ENCODE results near the gene ACD. TPM values are rescaled to one million over a fixed set of nuclear protein-coding genes. Genes with fewer than 3 reads are reported as not detected.

ACD gene
- total RNA-seq, 1 experiment from 2014 or later = 46.1 TPM

DNA sequence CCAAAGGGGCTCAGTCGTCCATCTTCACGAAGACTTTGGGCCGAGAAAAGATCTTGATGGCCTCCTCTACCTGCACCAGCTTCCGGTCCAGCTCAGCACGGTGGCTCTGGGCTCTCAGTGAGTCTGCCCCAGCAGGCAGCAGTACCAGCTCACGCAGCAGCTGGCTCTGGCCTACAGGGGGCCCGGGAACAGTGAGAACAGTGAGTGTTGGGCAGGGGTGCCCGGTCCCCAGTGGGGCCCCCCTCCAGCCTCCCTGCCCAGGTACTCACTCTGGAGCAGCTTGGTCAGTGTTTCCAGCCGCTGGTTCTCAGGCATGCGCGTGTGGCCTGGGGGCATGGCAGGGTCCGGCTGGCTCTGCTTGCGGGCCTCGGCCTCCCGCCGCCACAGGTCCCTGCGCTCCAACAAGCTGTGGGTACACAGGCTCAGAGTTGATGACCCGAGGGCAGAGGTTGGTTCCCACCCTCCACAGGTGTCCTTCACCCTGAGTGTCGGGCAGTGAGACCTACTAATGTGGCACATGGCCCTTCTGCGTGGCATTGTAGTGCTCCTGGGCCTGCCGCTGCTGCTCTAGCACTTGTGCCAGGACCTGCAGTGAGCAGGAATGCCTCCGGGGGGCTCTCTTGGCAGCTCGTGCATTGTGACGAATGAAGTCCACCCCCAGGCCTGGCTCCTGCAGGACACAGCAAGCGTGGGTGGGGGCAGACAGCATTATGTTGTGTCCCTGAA is 3.3 kb upstream of the ACD start:
- Mint-ChIP-seq H3K4me1 (ENCODE audit: low read depth, unreplicated experiment) (no peaks in the 10 kb centered on the region), H3K36me3 (ENCODE audit: insufficient read depth, unreplicated experiment) (peaks cover 37% of the 10 kb centered on the region), H3K9me3 (ENCODE audit: unreplicated experiment) (no peaks in the 10 kb centered on the region), H3K4me3 (ENCODE audit: unreplicated experiment) (no peak overlapping the region), H3K27ac (ENCODE audit: unreplicated experiment) (no peak overlapping the region), H3K27me3 (ENCODE audit: insufficient read depth, unreplicated experiment) (no peaks in the 10 kb centered on the region)
- intact Hi-C loops (cut with micrococcal nuclease; ENCODE audit: unreplicated experiment) = no loop called here
- TF ChIP-seq, protein P1, sequence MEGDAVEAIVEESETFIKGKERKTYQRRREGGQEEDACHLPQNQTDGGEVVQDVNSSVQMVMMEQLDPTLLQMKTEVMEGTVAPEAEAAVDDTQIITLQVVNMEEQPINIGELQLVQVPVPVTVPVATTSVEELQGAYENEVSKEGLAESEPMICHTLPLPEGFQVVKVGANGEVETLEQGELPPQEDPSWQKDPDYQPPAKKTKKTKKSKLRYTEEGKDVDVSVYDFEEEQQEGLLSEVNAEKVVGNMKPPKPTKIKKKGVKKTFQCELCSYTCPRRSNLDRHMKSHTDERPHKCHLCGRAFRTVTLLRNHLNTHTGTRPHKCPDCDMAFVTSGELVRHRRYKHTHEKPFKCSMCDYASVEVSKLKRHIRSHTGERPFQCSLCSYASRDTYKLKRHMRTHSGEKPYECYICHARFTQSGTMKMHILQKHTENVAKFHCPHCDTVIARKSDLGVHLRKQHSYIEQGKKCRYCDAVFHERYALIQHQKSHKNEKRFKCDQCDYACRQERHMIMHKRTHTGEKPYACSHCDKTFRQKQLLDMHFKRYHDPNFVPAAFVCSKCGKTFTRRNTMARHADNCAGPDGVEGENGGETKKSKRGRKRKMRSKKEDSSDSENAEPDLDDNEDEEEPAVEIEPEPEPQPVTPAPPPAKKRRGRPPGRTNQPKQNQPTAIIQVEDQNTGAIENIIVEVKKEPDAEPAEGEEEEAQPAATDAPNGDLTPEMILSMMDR (IDR thresholded peaks at IDR 0.05; ENCODE audit: insufficient read depth in 1 of 2, low read depth in 1 of 2, low read length in 1 of 2, severe bottlenecking in 1 of 2, unreplicated experiment in 1 of 2) = peak; percentile 21 to 26
- POLR2A ChIA-PET = no interaction called here
- CTCF ChIA-PET = interaction anchor here (0.6 to 6.3 kb wide), 3 partner anchors 126 to 145 kb away, joined by 3 to 60 read pairs (median 3); no protein-coding TSS in a partner anchor
- Histone ChIP-seq H3K4me3 (ENCODE audit: low read depth, low read length) (no peak overlapping the region), H3K9me3 (no peaks in the 10 kb centered on the region), H3K36me3 (ENCODE audit: control insufficient read depth, insufficient read depth, low read length) (no peaks in the 10 kb centered on the region), H3K4me1 (peaks cover 17% of the 10 kb centered on the region), H3K27me3 (replicated peaks; ENCODE audit: control insufficient read depth, insufficient read depth, low read length) (no peaks in the 10 kb centered on the region)
- no TSS peak for BruUV-seq (replicated peaks)
- peak; percentile 56 to 61 for DNase-seq

DNA sequence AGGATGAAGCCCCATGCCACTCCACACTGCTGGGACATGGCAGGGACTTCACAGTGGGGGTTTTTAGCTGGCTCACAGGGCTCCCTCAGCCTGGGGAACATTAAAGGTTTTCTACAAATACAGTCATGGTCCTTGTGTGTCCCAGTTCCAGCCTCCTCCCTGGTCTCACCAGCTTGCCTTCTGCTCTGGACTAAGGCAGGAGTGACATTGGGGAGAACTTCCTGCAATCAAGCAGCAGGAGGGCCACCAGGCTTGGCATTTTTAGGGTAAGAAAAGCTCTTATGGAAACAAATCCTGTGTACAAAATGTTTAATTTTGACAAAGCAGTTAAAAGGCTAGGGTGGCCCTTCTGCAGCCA is 2.6 kb upstream of the ACD start:
- CTCF ChIA-PET = interaction anchor here (0.6 to 6.3 kb wide), 2 partner anchors 125 to 142 kb away, joined by 3 to 60 read pairs; no protein-coding TSS in a partner anchor
- Mint-ChIP-seq H3K27me3 (ENCODE audit: insufficient read depth, unreplicated experiment) (no peaks in the 10 kb centered on the region), H3K4me1 (ENCODE audit: low read depth, unreplicated experiment) (no peaks in the 10 kb centered on the region), H3K4me3 (ENCODE audit: unreplicated experiment) (no peak overlapping the region), H3K36me3 (ENCODE audit: insufficient read depth, unreplicated experiment) (peaks cover 37% of the 10 kb centered on the region), H3K9me3 (ENCODE audit: unreplicated experiment) (no peaks in the 10 kb centered on the region), H3K27ac (ENCODE audit: unreplicated experiment) (no peak overlapping the region)
- Histone ChIP-seq H3K27me3 (replicated peaks; ENCODE audit: control insufficient read depth, insufficient read depth, low read length) (no peaks in the 10 kb centered on the region), H3K4me3 (ENCODE audit: low read depth, low read length) (no peak overlapping the region), H3K4me1 (peaks cover 17% of the 10 kb centered on the region), H3K36me3 (ENCODE audit: control insufficient read depth, insufficient read depth, low read length) (no peaks in the 10 kb centered on the region), H3K9me3 (no peaks in the 10 kb centered on the region)
- BruUV-seq (replicated peaks) = no TSS peak
- intact Hi-C loops (cut with micrococcal nuclease; ENCODE audit: unreplicated experiment) = no loop called here
- POLR2A ChIA-PET = no interaction called here
- TF ChIP-seq, protein P1 (IDR thresholded peaks at IDR 0.05; ENCODE audit: insufficient read depth in 1 of 2, low read depth in 1 of 2, low read length in 1 of 2, severe bottlenecking in 1 of 2, unreplicated experiment in 1 of 2) = no peak
- DNase-seq = no peak

DNA sequence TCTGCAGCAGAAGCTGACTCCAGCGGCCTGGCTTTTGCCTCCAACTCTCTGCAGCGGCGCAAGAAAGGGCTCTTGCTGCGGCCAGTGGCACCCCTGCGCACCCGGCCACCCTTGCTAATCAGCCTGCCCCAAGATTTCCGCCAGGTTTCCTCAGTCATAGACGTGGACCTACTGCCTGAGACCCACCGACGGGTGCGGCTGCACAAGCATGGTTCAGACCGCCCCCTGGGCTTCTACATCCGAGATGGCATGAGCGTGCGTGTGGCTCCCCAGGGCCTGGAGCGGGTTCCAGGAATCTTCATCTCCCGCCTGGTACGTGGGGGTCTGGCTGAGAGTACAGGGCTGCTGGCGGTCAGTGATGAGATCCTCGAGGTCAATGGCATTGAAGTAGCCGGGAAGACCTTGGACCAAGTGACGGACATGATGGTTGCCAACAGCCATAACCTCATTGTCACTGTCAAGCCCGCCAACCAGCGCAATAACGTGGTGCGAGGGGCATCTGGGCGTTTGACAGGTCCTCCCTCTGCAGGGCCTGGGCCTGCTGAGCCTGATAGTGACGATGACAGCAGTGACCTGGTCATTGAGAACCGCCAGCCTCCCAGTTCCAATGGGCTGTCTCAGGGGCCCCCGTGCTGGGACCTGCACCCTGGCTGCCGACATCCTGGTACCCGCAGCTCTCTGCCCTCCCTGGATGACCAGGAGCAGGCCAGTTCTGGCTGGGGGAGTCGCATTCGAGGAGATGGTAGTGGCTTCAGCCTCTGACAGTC is 2.0 kb upstream of the ACD start:
- Mint-ChIP-seq H3K9me3 (ENCODE audit: unreplicated experiment) (no peaks in the 10 kb centered on the region), H3K4me1 (ENCODE audit: low read depth, unreplicated experiment) (no peaks in the 10 kb centered on the region), H3K27ac (ENCODE audit: unreplicated experiment) (no peak overlapping the region), H3K27me3 (ENCODE audit: insufficient read depth, unreplicated experiment) (no peaks in the 10 kb centered on the region), H3K4me3 (ENCODE audit: unreplicated experiment) (peak overlapping the region; percentile 96), H3K36me3 (ENCODE audit: insufficient read depth, unreplicated experiment) (peaks cover 37% of the 10 kb centered on the region)
- intact Hi-C loops (cut with micrococcal nuclease; ENCODE audit: unreplicated experiment) = no loop called here
- no peaks in the 10 kb centered on the region for H3K27me3 ChIP-seq (replicated peaks; ENCODE audit: control insufficient read depth, insufficient read depth, low read length)
- BruUV-seq (replicated peaks) = TSS peak; percentile 33
- TF ChIP-seq, protein P1 (IDR thresholded peaks at IDR 0.05; ENCODE audit: insufficient read depth in 1 of 2, low read depth in 1 of 2, low read length in 1 of 2, severe bottlenecking in 1 of 2, unreplicated experiment in 1 of 2) = no peak
- H3K4me3 ChIP-seq (ENCODE audit: low read depth, low read length) = no peak overlapping the region
- no peaks in the 10 kb centered on the region for H3K36me3 ChIP-seq (ENCODE audit: control insufficient read depth, insufficient read depth, low read length)
- peaks cover 17% of the 10 kb centered on the region for H3K4me1 ChIP-seq
- POLR2A ChIA-PET = no interaction called here
- H3K9me3 ChIP-seq = no peaks in the 10 kb centered on the region
- CTCF ChIA-PET = no interaction called here
- peak in 1 of 2 experiments; percentile 35 for DNase-seq
